AG09309 (cell line): ENCODE measurements around the gene BSG.

Experiments used
- DNase-seq: peaks from one replicate; pipeline ENCODE4 v3.0.0-alpha.2; 2010; ENCODE audit warnings: low read depth
- H3K4me3 ChIP-seq: 2 replicates; pipeline ENCODE4 v1.5.1; 2011; ENCODE audit warnings: mild to moderate bottlenecking, low read depth, low read length, moderate library complexity; ENCODE audit not compliant: control insufficient read depth
- CTCF ChIP-seq: IDR thresholded peaks from 2 replicates; pipeline ENCODE4 v1.5.1; 2011; ENCODE audit warnings: mild to moderate bottlenecking, low read depth, low read length, inconsistent platforms; ENCODE audit not compliant: insufficient read depth, control insufficient read depth; ENCODE audit errors: missing control alignments

Gene BSG

GRCh38 chr19:548886-549830 lies 23.2 kb upstream of the BSG start:
- no peak for DNase-seq
- no peak overlapping the region for H3K4me3 ChIP-seq
- no peak for TF ChIP-seq CTCF

GRCh38 chr19:554817-555216 lies 17.6 kb upstream of the BSG start:
- no peak for TF ChIP-seq CTCF
- no peak overlapping the region for H3K4me3 ChIP-seq
- no peak for DNase-seq

- H3K4me3 ChIP-seq, result no peak overlapping the region
- no peak for TF ChIP-seq CTCF
- no peak for DNase-seq
These were observed 17.0 kb upstream of the BSG start for GRCh38 chr19:555474-555808.

GRCh38 chr19:556611-557382 lies 15.6 kb upstream of the BSG start:
- TF ChIP-seq CTCF, result no peak
- no peak for DNase-seq
- H3K4me3 ChIP-seq, result no peak overlapping the region

GRCh38 chr19:558770-559439 lies 13.5 kb upstream of the BSG start:
- no peak for DNase-seq
- H3K4me3 ChIP-seq, result no peak overlapping the region
- no peak for TF ChIP-seq CTCF

- DNase-seq, result no peak
- no peak overlapping the region for H3K4me3 ChIP-seq
- no peak for TF ChIP-seq CTCF
These were observed 12.3 kb upstream of the BSG start for GRCh38 chr19:560121-560520.
